Peyer's patch (tissue), 4 donors: ENCODE measurements around the gene GRIP1. TPM values are rescaled to one million over a fixed set of nuclear protein-coding genes. Genes with fewer than 3 reads are reported as not detected.
A peak's percentile ranks its signal among the peaks of the same experiment; 100 is the strongest.

Source experiments
- DNase-seq, 3 donors: peaks; one replicate each; pipeline ENCODE4 v3.0.0-alpha.2; 2017 to 2019
- H3K27ac ChIP-seq, 4 donors: fragments of 200-600 bp; sonication (generic); one replicate each; pipeline ENCODE4 v1.5.1; 2016 to 2019
- H3K27me3 ChIP-seq, 2 donors: fragments of 200-600 bp; sonication (generic); one replicate each; pipeline ENCODE4 v1.5.1; 2019
- H3K36me3 ChIP-seq, 3 donors: fragments of 200-600 bp; sonication (generic); one replicate each; pipeline ENCODE4 v1.5.1; 2016 to 2019
- H3K4me1 ChIP-seq, 4 donors: fragments of 200-600 bp; sonication (generic); one replicate each; pipeline ENCODE4 v1.5.1; 2016 to 2019
- H3K4me3 ChIP-seq, 4 donors: fragments of 200-600 bp; sonication (generic); 1 replicate in 3 of 4; 2 replicates in 1 of 4; pipeline ENCODE4 v1.5.1; 2016 to 2019; ENCODE audit warnings: mild to moderate bottlenecking in 1 of 4
- H3K9me3 ChIP-seq, 4 donors: fragments of 200-600 bp; sonication (generic); one replicate each; pipeline ENCODE4 v1.5.1; 2016 to 2019; ENCODE audit warnings: mild to moderate bottlenecking in 1 of 4
- POLR2A ChIP-seq, 2 donors: fragments of 450-650 bp; IDR thresholded peaks; one replicate each; pipeline ENCODE4 v1.5.1; 2017; ENCODE audit warnings: antibody characterized with exemption in 2 of 2, mild to moderate bottlenecking in 2 of 2, moderate library complexity in 2 of 2
- total RNA-seq, 4 donors: library from RNA; depleted of rRNA; stranded (reverse); fragments of >200 nt; gene quantifications; one replicate each; pipeline ENCODE4 v1.1.0, GENCODE V29; 2016
- TF ChIP-seq, protein P1 (sequence below), 6 experiments: fragments of 450-650 bp in 4 of 6; fragments of 200-600 bp in 2 of 6; sonication (generic) in 1 of 6; IDR thresholded peaks; one replicate each; pipeline ENCODE4 v1.5.1; 2017 to 2019; ENCODE audit warnings: antibody characterized with exemption in 6 of 6, mild to moderate bottlenecking in 3 of 6, moderate library complexity in 1 of 6

The GRIP1 gene
- total RNA-seq, 4 donors from 2014 or later = 0.66 to 5.2 (median 1.4) TPM

DNA sequence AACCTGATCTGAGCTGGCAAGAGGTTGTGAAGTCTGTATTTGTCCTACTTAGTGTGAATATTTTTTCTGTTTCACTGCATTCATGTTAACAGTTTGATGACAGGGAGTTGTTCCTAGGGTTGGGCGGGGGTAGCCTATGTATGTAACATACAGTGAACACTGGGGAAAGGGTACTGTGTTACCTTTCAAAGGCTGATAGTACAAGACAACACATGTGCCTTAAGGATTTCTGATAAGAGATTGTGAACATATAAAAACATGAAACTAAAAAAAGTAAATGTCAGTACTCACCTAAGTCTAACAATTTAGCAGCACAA, 30.5 kb upstream of the GRIP1 start:
- Histone ChIP-seq H3K4me1 (no peaks in the 10 kb centered on the region), H3K4me3 (no peak overlapping the region), H3K9me3 (no peaks in the 10 kb centered on the region), H3K36me3 (no peaks in the 10 kb centered on the region), H3K27me3 (no peaks in the 10 kb centered on the region), H3K27ac (no peak overlapping the region)
- TF ChIP-seq, protein P1, sequence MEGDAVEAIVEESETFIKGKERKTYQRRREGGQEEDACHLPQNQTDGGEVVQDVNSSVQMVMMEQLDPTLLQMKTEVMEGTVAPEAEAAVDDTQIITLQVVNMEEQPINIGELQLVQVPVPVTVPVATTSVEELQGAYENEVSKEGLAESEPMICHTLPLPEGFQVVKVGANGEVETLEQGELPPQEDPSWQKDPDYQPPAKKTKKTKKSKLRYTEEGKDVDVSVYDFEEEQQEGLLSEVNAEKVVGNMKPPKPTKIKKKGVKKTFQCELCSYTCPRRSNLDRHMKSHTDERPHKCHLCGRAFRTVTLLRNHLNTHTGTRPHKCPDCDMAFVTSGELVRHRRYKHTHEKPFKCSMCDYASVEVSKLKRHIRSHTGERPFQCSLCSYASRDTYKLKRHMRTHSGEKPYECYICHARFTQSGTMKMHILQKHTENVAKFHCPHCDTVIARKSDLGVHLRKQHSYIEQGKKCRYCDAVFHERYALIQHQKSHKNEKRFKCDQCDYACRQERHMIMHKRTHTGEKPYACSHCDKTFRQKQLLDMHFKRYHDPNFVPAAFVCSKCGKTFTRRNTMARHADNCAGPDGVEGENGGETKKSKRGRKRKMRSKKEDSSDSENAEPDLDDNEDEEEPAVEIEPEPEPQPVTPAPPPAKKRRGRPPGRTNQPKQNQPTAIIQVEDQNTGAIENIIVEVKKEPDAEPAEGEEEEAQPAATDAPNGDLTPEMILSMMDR (IDR thresholded peaks at IDR 0.05) = no peak
- no peak for TF ChIP-seq POLR2A (IDR thresholded peaks at IDR 0.05)
- no peak for DNase-seq

DNA sequence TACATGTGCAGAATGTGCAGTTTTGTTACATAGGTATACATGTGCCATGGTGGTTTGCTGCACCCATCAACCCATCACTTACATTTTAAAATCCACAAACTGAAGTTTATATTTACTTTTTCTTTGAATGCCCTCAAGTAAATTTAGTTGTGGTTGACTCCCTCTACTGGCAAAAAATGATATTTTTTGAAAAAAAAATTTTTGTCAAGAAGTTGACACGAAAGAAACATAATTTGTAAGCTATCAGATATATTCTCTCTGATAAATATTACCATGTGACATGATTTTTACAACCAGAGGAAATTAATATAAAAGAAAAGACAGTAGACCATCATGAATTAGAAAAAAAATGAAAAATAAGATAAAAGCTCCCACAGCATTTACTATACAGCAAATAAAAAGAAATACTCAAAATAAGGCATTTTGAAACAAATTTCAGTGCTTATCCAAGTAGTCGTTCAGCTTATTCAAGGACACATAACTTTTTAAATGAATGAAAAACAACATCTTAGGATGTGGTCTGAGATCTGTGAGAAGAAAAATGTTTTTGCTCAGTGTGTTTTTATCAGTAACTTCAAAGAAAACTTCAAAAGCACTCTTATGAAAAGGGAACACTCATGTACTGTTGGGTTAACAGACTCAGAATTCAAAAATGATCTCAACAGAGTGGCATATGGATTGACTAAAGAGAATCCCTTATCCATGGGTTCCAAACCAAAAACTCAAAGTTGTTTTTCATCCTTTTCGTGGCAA, 30.0 kb upstream of the GRIP1 start:
- no peak for DNase-seq
- no peak overlapping the region for H3K4me3 ChIP-seq
- H3K27ac ChIP-seq = no peak overlapping the region
- no peaks in the 10 kb centered on the region for H3K27me3 ChIP-seq
- no peaks in the 10 kb centered on the region for H3K36me3 ChIP-seq
- TF ChIP-seq, protein P1 (IDR thresholded peaks at IDR 0.05) = peak in 4 of 6 experiments; percentile 5 to 35 (median 17)
- no peak for TF ChIP-seq POLR2A (IDR thresholded peaks at IDR 0.05)
- H3K4me1 ChIP-seq = no peaks in the 10 kb centered on the region
- H3K9me3 ChIP-seq = no peaks in the 10 kb centered on the region

DNA sequence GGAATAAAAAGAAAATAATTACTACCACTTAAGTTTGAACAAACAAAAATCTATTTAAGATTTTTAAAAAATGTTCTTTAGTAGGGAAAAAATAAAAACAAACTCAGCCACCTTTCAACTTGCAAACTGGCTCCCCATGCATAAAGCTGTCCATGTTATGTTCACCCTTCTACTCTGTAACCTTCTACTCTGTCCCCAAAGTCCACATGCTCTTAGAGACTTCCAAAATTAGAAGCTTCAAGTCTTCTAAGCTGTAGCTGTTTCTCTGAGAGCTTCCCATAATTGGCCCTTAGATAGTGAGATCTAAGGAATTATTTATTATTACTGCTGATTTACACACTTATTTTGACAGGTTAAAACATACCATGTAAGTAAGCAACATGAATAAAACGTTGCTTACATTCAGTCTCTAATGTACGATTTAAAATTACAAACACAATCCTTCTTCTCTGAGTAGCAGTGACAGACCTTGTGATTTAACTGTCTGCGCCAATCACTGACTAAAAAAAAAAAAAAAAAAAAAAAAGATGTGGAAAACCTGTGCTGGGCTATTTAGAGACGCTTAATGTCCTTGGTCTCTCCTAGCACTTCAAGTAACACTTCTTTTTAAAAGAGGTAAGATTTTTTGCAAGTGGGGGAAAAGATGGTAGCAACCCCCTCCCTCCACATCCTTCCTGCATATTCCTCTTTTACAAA, 28.3 kb upstream of the GRIP1 start:
- TF ChIP-seq POLR2A (IDR thresholded peaks at IDR 0.05) = no peak
- TF ChIP-seq, protein P1 (IDR thresholded peaks at IDR 0.05) = no peak
- no peak for DNase-seq
- H3K27me3 ChIP-seq = no peaks in the 10 kb centered on the region
- H3K36me3 ChIP-seq = no peaks in the 10 kb centered on the region
- H3K4me3 ChIP-seq = no peak overlapping the region
- H3K27ac ChIP-seq = no peak overlapping the region
- no peaks in the 10 kb centered on the region for H3K4me1 ChIP-seq
- no peaks in the 10 kb centered on the region for H3K9me3 ChIP-seq

DNA sequence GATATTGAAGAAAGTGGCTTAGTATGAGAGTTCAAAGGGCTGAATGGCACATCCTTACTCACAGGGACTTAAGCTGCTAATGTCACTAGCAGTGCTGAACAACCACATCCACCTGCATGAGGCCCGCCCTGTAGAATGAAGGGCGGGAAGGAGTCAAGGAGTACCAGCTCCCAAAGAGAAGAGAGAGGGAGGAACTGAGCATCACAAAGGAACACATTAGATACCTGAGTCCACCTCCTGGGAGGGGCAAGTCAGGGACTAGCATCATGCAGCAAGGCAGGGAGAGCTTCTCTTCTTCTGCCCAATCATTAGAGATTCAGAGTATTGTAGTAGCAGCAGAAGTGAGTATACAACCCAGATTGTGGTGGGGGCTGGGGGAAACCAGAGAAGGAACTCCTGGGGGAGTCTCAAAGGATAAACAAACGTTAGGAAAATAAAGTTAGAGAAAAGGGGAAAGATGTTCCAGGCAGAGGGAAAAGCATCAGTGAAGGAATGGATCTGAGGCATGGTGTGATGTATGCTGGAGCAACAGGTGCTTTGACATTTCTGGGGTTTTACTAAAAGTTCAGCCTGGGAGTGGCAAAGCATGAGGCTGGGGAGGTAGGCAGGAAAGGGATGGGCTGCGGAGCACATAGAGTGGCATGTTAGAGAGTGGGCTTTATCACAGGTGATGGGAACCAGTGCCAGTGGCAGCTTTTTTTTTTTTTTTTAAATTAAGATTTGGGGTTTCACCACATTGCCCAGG, 21.0 kb upstream of the GRIP1 start:
- no peaks in the 10 kb centered on the region for H3K36me3 ChIP-seq
- no peak overlapping the region for H3K4me3 ChIP-seq
- TF ChIP-seq POLR2A (IDR thresholded peaks at IDR 0.05) = no peak
- TF ChIP-seq, protein P1 (IDR thresholded peaks at IDR 0.05) = no peak
- H3K4me1 ChIP-seq = no peaks in the 10 kb centered on the region
- no peaks in the 10 kb centered on the region for H3K27me3 ChIP-seq
- no peak overlapping the region for H3K27ac ChIP-seq
- no peaks in the 10 kb centered on the region for H3K9me3 ChIP-seq
- no peak for DNase-seq

DNA sequence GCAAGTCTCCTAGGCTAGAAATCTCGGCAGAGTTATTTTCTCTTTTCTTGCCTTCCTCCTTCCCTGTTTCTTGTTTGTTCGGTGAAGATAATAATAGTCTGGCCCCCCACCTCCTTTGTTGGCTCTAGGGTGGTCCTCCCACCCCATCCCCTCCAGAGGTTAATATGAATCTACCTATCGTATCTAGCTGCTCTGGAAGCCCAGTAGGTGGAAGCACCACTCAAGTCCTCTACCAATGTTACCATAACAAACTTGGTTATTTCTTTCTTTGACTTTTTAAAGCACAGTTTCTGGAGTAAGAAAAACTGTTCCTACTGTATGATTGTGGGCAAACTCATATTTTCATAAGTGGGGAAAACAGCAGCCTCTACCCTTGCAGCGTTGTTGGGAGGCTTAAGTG, 19.7 kb upstream of the GRIP1 start:
- H3K27me3 ChIP-seq = no peaks in the 10 kb centered on the region
- no peaks in the 10 kb centered on the region for H3K4me1 ChIP-seq
- no peak overlapping the region for H3K4me3 ChIP-seq
- no peaks in the 10 kb centered on the region for H3K9me3 ChIP-seq
- no peak overlapping the region for H3K27ac ChIP-seq
- no peak for TF ChIP-seq POLR2A (IDR thresholded peaks at IDR 0.05)
- TF ChIP-seq, protein P1 (IDR thresholded peaks at IDR 0.05) = no peak
- H3K36me3 ChIP-seq = no peaks in the 10 kb centered on the region
- DNase-seq = no peak
